Neural cell (in vitro differentiated cells): ENCODE measurements around the gene YWHAB.

Source experiments
- CTCF ChIP-seq: fragments of 450-650 bp; IDR thresholded peaks from 2 replicates; pipeline ENCODE4 v1.5.1; 2014; ENCODE audit warnings: antibody characterized with exemption, mild to moderate bottlenecking, moderate library complexity; ENCODE audit not compliant: poor library complexity, severe bottlenecking
- EP300 ChIP-seq: fragments of 450-650 bp; conservative IDR thresholded peaks from 2 replicates; pipeline ENCODE4 v1.6.1; 2014; ENCODE audit warnings: antibody characterized with exemption, mild to moderate bottlenecking, moderate library complexity; ENCODE audit not compliant: poor library complexity, severe bottlenecking
- EZH2 ChIP-seq: fragments of 200-600, 300-800 bp; shearing (Covaris generic), sonication (generic); IDR thresholded peaks from 2 replicates; pipeline ENCODE4 v1.6.1; 2014; ENCODE audit warnings: antibody characterized with exemption, low read length, borderline replicate concordance, mild to moderate bottlenecking; ENCODE audit not compliant: insufficient read depth, poor library complexity, severe bottlenecking
- MXI1 ChIP-seq: fragments of 450-650 bp; conservative IDR thresholded peaks from 2 replicates; pipeline ENCODE4 v1.6.1; 2014; ENCODE audit warnings: antibody characterized with exemption, mild to moderate bottlenecking; ENCODE audit not compliant: poor library complexity, severe bottlenecking
- POLR2AphosphoS5 ChIP-seq: IDR thresholded peaks from 2 replicates; pipeline ENCODE4 v1.6.1; 2012
- RAD21 ChIP-seq: fragments of 450-650 bp; conservative IDR thresholded peaks from 2 replicates; pipeline ENCODE4 v1.6.1; 2014; ENCODE audit warnings: antibody characterized with exemption, mild to moderate bottlenecking, moderate library complexity
- SMC3 ChIP-seq: fragments of 450-650 bp; conservative IDR thresholded peaks from 2 replicates; pipeline ENCODE4 v1.6.1; 2014; ENCODE audit warnings: antibody characterized with exemption, mild to moderate bottlenecking, moderate library complexity; ENCODE audit not compliant: poor library complexity
- TAF1 ChIP-seq: IDR thresholded peaks from 2 replicates; pipeline ENCODE4 v1.6.1; 2012; ENCODE audit warnings: low read depth
- TF ChIP-seq, protein P1 (sequence below): IDR thresholded peaks from 2 replicates; pipeline ENCODE4 v1.6.1; 2012; ENCODE audit warnings: borderline replicate concordance

GRCh38 chr20:44942264-44942973 is 56.9 kb downstream of the YWHAB start:
- TF ChIP-seq CTCF (no peak), SMC3 (no peak), POLR2AphosphoS5 (no peak), TAF1 (no peak), MXI1 (no peak), RAD21 (no peak), EZH2 (no peak), EP300 (no peak)
- TF ChIP-seq, protein P1, sequence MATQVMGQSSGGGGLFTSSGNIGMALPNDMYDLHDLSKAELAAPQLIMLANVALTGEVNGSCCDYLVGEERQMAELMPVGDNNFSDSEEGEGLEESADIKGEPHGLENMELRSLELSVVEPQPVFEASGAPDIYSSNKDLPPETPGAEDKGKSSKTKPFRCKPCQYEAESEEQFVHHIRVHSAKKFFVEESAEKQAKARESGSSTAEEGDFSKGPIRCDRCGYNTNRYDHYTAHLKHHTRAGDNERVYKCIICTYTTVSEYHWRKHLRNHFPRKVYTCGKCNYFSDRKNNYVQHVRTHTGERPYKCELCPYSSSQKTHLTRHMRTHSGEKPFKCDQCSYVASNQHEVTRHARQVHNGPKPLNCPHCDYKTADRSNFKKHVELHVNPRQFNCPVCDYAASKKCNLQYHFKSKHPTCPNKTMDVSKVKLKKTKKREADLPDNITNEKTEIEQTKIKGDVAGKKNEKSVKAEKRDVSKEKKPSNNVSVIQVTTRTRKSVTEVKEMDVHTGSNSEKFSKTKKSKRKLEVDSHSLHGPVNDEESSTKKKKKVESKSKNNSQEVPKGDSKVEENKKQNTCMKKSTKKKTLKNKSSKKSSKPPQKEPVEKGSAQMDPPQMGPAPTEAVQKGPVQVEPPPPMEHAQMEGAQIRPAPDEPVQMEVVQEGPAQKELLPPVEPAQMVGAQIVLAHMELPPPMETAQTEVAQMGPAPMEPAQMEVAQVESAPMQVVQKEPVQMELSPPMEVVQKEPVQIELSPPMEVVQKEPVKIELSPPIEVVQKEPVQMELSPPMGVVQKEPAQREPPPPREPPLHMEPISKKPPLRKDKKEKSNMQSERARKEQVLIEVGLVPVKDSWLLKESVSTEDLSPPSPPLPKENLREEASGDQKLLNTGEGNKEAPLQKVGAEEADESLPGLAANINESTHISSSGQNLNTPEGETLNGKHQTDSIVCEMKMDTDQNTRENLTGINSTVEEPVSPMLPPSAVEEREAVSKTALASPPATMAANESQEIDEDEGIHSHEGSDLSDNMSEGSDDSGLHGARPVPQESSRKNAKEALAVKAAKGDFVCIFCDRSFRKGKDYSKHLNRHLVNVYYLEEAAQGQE = no peak
